OCI-LY7 (cell line): Measurements from ENCODE around the gene LIN37. TPM values are rescaled to one million over a fixed set of nuclear protein-coding genes. Genes with fewer than 3 reads are reported as not detected.

Source experiments
- BruUV-seq: library from RNA; stranded (reverse); fragments of 400-500 nt; replicated peaks from 2 replicates; lab custom pipeline; 2021; lab: Mats Ljungman, UMichigan
- CTCF ChIA-PET: fragments of 300-600 bp; sonication (Branson Sonifier 250); formaldehyde crosslinking; loops from one replicate; lab custom pipeline; 2022; ENCODE audit warnings: antibody characterized with exemption; ENCODE audit not compliant: unreplicated experiment; lab: Charles Lee
- POLR2A ChIA-PET: fragments of 300-600 bp; sonication (Branson Sonifier 250); formaldehyde crosslinking; loops from one replicate; lab custom pipeline; 2022; ENCODE audit warnings: antibody characterized with exemption; lab: Charles Lee
- DNase-seq: peaks from one replicate; pipeline ENCODE4 v3.0.0-alpha.2; 2015; ENCODE audit warnings: low spot score
- H2AFZ ChIP-seq: fragments of 200-600 bp; sonication (generic), shearing (Covaris generic); 2 replicates; pipeline ENCODE4 v1.6.1; 2014; ENCODE audit warnings: mild to moderate bottlenecking, antibody characterized with exemption, low read length, moderate library complexity
- H3K27ac ChIP-seq: fragments of 200-600 bp; sonication (generic); 2 replicates; pipeline ENCODE4 v1.5.1; 2014; ENCODE audit warnings: mixed run types, low read depth, mild to moderate bottlenecking, moderate library complexity, low read length, inconsistent platforms; ENCODE audit not compliant: poor library complexity, severe bottlenecking
- H3K36me3 ChIP-seq: fragments of 200-600 bp; sonication (generic); 2 replicates; pipeline ENCODE4 v1.6.1; 2014; ENCODE audit warnings: mild to moderate bottlenecking, antibody characterized with exemption, low read length, moderate library complexity, mixed read lengths; ENCODE audit not compliant: insufficient read depth
- H3K4me1 ChIP-seq: fragments of 200-600 bp; sonication (generic); 2 replicates; pipeline ENCODE4 v1.5.1; 2014; ENCODE audit warnings: mild to moderate bottlenecking, low read length; ENCODE audit not compliant: insufficient read depth, poor library complexity, severe bottlenecking
- H3K4me2 ChIP-seq: fragments of 200-600 bp; sonication (generic); 2 replicates; pipeline ENCODE4 v1.6.1; 2014; ENCODE audit warnings: mild to moderate bottlenecking, low read length
- H3K4me3 ChIP-seq: fragments of 200-600 bp; sonication (generic); 2 replicates; pipeline ENCODE4 v1.5.1; 2014; ENCODE audit warnings: mild to moderate bottlenecking, low read depth, low read length; ENCODE audit not compliant: poor library complexity, severe bottlenecking
- H3K79me2 ChIP-seq: fragments of 200-600 bp; sonication (generic); 2 replicates; pipeline ENCODE4 v1.6.1; 2016; ENCODE audit warnings: low read depth, mild to moderate bottlenecking, low read length, moderate library complexity, mixed read lengths; ENCODE audit not compliant: insufficient read depth
- H3K9me2 ChIP-seq: fragments of 200-600 bp; sonication (generic); 2 replicates; pipeline ENCODE4 v1.6.1; 2016; ENCODE audit warnings: mild to moderate bottlenecking, low read length, mixed read lengths; ENCODE audit not compliant: insufficient read depth
- H3K9me3 ChIP-seq: fragments of 200-600 bp; sonication (generic); 2 replicates; pipeline ENCODE4 v1.6.1; 2014; ENCODE audit warnings: mild to moderate bottlenecking, mixed run types, low read length, mixed read lengths
- H4K20me1 ChIP-seq: fragments of 200-600 bp; sonication (generic); 2 replicates; pipeline ENCODE4 v1.6.1; 2014; ENCODE audit warnings: mild to moderate bottlenecking, antibody characterized with exemption, low read length, moderate library complexity, mixed read lengths; ENCODE audit not compliant: insufficient read depth
- EZH2phosphoT487 ChIP-seq: fragments of 200-600 bp; sonication (generic); IDR thresholded peaks from 2 replicates; pipeline ENCODE4 v1.6.1; 2018; ENCODE audit warnings: low read depth, borderline replicate concordance, mild to moderate bottlenecking, mixed run types, antibody characterized with exemption, low read length, moderate library complexity, mixed read lengths
- intact Hi-C: fragments of 100-400 bp; cut with micrococcal nuclease; formaldehyde crosslinking; loops from one replicate; pipeline ENCODE4 v1.10.0; 2022; ENCODE audit not compliant: unreplicated experiment
- total RNA-seq, 2 experiments: library from RNA; depleted of rRNA in 1 of 2; stranded (reverse); fragments of >200 nt in 1 of 2; shearing (Covaris generic) in 1 of 2; gene quantifications; 2 replicates each; pipeline ENCODE4 v1.2.3, GENCODE V29; 2014 to 2022
- TF ChIP-seq, protein P1 (sequence below): fragments of 200-600 bp; sonication (generic); conservative IDR thresholded peaks from 2 replicates; pipeline ENCODE4 v1.5.1; 2014; ENCODE audit warnings: mild to moderate bottlenecking, antibody characterized with exemption, low read length, moderate library complexity, mixed read lengths

The LIN37 gene
- total RNA-seq, 2 experiments from 2014 or later: 11.6 to 11.7 TPM

- Histone ChIP-seq H3K27ac (peak within 1 kb of the TSS; percentile 82), H3K4me3 (peak within 1 kb of the TSS; percentile 96), H3K9me3 (0 out of 2 replicates have a peak, but pooled peaks cover 8% of the 10 kb centered on the region), H4K20me1 (no peaks in the 10 kb centered on the region), H3K79me2 (peaks cover 13% of the 10 kb centered on the region; the same call in 1 of the 2 replicates), H2AFZ (peak within 1 kb of the TSS; percentile 84; the same call in 1 of the 2 replicates), H3K4me1 (peaks cover 21% of the 10 kb centered on the region), H3K9me2 (no peaks in the 10 kb centered on the region), H3K4me2 (peak within 1 kb of the TSS; percentile 73), H3K36me3 (peaks cover 30% of the 10 kb centered on the region)
- intact Hi-C loops: loop anchor here (1.0 to 5.0 kb wide), 4 partner anchors 10 to 173 kb away; partner anchors contain the start of genes HCST, KMT2B, LIN37 and NFKBID
- ChIA-PET CTCF (no interaction called here), POLR2A (no interaction called here)
- BruUV-seq: TSS peak; percentile 86
- DNase-seq: peak; percentile 99
- TF ChIP-seq, protein P1, sequence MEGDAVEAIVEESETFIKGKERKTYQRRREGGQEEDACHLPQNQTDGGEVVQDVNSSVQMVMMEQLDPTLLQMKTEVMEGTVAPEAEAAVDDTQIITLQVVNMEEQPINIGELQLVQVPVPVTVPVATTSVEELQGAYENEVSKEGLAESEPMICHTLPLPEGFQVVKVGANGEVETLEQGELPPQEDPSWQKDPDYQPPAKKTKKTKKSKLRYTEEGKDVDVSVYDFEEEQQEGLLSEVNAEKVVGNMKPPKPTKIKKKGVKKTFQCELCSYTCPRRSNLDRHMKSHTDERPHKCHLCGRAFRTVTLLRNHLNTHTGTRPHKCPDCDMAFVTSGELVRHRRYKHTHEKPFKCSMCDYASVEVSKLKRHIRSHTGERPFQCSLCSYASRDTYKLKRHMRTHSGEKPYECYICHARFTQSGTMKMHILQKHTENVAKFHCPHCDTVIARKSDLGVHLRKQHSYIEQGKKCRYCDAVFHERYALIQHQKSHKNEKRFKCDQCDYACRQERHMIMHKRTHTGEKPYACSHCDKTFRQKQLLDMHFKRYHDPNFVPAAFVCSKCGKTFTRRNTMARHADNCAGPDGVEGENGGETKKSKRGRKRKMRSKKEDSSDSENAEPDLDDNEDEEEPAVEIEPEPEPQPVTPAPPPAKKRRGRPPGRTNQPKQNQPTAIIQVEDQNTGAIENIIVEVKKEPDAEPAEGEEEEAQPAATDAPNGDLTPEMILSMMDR: no peak
- no peak for TF ChIP-seq EZH2phosphoT487
Measured at GRCh38 chr19:35757749-35758608, 9.6 kb downstream of the LIN37 start, which contains the start of gene PROSER3. PROSER3 (plus strand) TSS chr19:35758176; CDS start chr19:35758216, 40 bp downstream.

GRCh38 chr19:35759697-35760096, 11.3 kb downstream of the LIN37 start:
- TF ChIP-seq EZH2phosphoT487: no peak
- TF ChIP-seq, protein P1: no peak
- peaks cover 21% of the 10 kb centered on the region for H3K4me1 ChIP-seq
- H3K4me3 ChIP-seq: no peak overlapping the region
- BruUV-seq: no TSS peak
- POLR2A ChIA-PET: no interaction called here
- H3K4me2 ChIP-seq: peak overlapping the region; percentile 73
- peaks cover 13% of the 10 kb centered on the region; the same call in 1 of the 2 replicates for H3K79me2 ChIP-seq
- H3K36me3 ChIP-seq: peaks cover 38% of the 10 kb centered on the region
- intact Hi-C loops: loop anchor here (5.0 kb wide), 2 partner anchors 42 to 143 kb away; partner anchors contain the start of genes HCST, KMT2B and NFKBID
- no peak for DNase-seq
- H4K20me1 ChIP-seq: no peaks in the 10 kb centered on the region
- no peak overlapping the region for H3K27ac ChIP-seq
- no peak overlapping the region for H2AFZ ChIP-seq
- CTCF ChIA-PET: no interaction called here
- H3K9me2 ChIP-seq: no peaks in the 10 kb centered on the region
- 0 out of 2 replicates have a peak, but pooled peaks cover 8% of the 10 kb centered on the region for H3K9me3 ChIP-seq
